GM12892 (cell line): ENCODE measurements around the gene GLYATL2.

Experiments used
- POLR2A ChIP-seq: IDR thresholded peaks from 2 replicates; pipeline ENCODE4 v1.6.1; 2011; ENCODE audit warnings: low read depth, low read length, control low read depth
- TAF1 ChIP-seq: IDR thresholded peaks from 2 replicates; pipeline ENCODE4 v1.6.1; 2011; ENCODE audit warnings: low read depth, mild to moderate bottlenecking, control low read depth, low read length, borderline replicate concordance

- TF ChIP-seq POLR2A, result no peak
- TF ChIP-seq TAF1, result no peak
Observed at GRCh38 chr11:58844361-58845005, at the start of gene GLYATL2.
